Germinal center (tissue), 1 donor: Measurements from ENCODE around the gene LCN6.
"Not testable (repeated sequence)": the region's sequence is repeated elsewhere in the genome, so short reads cannot be mapped to it uniquely, and the experiment has no call there.

Experiments
- DNase-seq: peaks from one replicate; pipeline ENCODE4 v3.0.0; 2012; ENCODE audit warnings: mixed read lengths, low spot score

Gene LCN6, protein sequence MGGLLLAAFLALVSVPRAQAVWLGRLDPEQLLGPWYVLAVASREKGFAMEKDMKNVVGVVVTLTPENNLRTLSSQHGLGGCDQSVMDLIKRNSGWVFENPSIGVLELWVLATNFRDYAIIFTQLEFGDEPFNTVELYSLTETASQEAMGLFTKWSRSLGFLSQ

DNA sequence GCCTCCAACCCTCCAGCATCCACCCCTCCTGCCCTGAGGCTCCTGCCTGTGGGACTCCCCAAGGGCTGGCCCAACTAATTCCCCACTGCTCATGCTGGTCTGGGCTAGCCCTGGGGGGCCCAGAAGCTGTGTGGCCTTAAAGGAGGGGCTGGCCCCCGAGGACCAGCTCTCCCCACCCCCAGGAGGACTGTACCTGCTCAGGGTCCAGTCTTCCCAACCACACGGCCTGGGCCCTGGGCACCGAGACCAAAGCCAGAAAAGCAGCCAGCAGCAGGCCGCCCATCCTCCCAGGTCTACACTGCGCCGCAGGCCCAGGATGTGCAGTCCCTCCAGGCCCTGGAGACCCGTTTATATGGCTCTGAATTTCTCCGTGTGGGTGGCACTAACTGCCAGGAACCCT is at the start of gene LCN6:
Gene LCN6, minus strand, starts transcription at position 325 of the 400 bp plus-strand sequence. Its CDS starts 42 bp downstream, at position 283.
- DNase-seq: no peak

GRCh38 chr9:136796775-136797347 is 48.5 kb upstream of the LCN6 start:
- not testable (repeated sequence) for DNase-seq

DNA sequence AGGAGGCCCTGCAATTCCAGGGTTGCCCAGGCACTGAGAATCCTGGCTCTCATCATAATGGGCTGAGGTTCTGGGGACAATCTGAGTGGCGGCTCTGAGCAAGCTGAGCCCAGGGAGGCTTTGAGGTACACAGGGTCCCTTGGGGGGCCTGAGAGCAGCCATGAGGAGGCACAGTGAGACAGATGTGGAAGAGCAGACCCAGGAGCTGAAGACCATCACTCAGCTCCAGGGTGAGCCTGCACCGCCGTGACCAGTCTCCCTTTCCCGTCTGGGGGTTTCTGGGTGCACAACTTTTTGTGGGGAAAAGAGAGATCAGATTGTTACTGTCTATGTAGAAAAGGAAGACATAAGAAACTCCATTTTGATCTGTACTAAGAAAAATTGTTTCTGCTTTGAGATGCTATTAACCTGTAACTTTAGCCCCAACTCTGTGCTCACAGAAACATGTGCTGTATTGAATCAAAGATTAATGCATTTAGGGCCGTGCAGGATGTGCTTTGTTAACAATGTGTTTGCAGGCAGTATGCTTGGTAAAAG is 48.0 kb upstream of the LCN6 start, which contains the start of gene CCDC183:
Gene CCDC183, plus strand, starts transcription at position 101 of the 537 bp plus-strand sequence. Its CDS starts 60 bp downstream, at position 161.
- no peak for DNase-seq

- no peak for DNase-seq
Observed at GRCh38 chr9:136795000-136795348, 46.6 kb upstream of the LCN6 start.

GRCh38 chr9:136794281-136794999 is 46.1 kb upstream of the LCN6 start:
- no peak for DNase-seq

GRCh38 chr9:136793086-136793946 is 45.0 kb upstream of the LCN6 start:
- DNase-seq: no peak

DNA sequence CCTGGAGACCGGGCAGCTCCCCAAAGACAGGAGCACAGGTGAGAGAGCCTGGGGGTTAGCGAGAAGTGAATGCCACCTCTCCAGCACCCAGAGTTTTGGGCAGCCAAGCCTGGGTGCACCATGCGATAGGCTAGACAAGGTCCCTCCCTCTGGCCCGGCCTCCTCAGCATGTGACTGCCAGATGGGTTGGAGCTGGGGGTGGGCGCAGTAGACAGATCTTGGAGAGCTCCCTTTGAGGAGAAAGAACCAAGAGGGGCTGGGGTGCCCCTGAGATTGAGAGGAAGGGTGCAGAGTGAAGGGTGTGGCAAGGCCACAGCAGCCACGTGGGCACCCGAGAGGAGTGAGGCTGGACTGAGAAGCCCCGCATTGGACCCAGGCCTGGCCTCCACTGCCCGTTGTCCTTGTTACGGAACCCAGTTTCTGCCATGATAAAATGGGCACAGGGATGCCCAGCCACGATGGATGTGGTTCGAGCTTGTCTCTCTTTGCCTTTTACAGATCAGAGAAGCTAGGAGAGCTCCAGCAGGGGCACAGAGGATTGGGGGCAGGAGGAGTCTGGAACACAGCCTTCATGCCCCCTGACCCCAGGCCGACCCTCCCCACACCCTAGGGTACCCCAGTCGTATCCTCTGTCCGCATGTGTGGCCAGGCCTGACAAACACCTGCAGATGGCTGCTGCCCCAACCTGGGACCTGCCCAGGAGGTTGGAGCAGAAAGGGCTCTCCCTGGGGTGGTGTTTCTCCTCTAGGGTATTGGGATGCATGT is 44.2 kb upstream of the LCN6 start:
- no peak for DNase-seq

- peak; percentile 64 for DNase-seq
Observed at GRCh38 chr9:136791516-136792276, 43.4 kb upstream of the LCN6 start.

DNA sequence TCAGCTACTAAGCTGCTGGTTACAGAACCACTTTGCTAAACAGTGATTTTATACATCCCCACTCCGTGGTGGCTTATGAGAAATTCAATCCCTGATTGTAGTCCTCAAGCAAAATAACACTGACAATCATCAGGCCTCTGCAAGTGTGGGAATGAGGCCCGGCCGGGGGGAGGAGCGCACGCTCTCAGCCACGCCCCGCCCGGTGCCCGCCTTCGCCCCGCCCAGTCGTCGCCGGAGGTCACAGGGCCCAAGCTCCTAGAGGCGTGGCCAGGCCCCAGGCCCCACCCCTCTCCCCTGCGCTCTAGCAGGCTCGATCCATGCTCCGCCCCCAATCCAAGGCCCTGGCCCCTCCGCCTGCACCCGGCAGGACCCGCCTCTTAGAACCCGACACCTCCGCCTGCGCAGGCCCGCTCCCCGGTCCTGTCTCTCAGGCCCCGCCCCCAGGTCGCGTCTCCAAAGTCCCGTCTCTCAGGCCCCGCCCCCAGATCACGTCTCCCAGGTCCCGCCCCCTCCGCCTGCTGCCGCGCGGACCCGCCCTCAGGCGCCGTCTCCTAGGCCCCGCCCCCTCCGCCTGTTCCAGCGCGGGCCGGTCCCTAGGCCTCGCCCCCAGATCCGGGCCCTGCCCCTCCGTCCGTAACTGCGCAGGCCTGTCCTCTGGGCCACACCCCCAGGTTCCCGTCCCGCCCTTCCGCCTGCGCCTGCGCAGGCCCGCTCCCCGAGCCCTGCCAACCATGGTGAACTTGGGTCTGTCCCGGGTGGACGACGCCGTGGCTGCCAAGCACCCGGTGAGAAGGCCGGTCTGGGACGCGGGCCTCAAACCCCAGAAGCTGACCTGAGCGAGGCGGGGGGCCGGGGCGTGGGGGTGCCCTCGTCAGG is 42.6 kb upstream of the LCN6 start, which contains the start of gene TMEM141:
Gene TMEM141, plus strand, starts transcription at position 705 of the 876 bp plus-strand sequence. Its CDS starts 27 bp downstream, at position 732.
- peak; percentile 98 for DNase-seq

DNA sequence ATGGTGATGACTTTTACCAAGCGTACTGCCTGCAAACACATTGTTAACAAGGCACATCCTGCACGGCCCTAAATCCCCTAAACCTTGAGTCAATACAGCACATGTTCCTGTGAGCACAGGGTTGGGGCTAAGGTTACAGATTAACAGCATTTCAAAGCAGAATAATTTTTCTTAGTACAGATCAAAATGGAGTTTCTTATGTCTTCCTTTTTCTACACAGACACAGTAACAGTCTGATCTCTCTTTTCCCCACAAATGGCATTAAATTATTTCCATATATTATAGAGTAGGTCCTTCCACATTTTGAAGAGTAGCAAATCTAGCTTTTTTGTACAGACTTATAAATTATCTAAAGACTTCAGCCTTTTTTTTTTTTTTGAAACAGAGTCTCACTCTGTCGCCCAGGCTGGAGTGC is 41.2 kb upstream of the LCN6 start:
- no peak for DNase-seq

- DNase-seq: not testable (repeated sequence)
Observed at GRCh38 chr9:136788644-136789522, 40.6 kb upstream of the LCN6 start.

DNA sequence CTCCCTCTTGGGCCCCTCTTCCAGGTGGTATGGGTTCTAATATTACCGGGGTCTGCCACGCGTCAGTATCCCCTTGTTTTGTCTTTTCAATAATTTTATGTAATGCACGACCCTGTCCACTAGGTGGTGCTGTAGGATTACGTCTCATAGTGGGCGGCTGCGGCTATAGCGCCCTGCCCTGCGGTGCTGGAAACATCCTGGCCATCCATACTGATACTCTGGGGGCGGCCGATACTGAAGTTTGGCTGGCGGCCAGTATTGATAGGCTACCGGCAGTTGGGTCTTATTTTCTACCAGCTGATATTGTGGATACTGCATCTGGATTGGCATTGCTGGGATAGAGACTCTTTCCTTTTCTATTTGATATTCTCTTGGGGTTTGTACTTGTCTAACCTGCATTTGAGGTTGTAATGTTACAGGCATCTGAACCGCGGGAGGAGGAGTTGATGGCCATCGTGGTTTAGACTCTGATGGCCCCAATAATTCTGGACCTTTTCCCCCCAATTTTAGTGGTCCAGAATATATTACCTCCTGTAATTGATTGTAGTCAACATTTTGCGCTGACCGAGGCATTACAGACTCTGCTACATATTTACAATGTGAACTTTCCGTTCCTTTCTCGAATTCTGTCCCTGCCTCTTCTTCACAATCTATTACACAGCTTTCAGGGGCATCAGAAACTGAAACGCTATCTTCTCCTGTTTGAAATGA is 39.5 kb upstream of the LCN6 start:
- DNase-seq: peak; percentile 67

DNA sequence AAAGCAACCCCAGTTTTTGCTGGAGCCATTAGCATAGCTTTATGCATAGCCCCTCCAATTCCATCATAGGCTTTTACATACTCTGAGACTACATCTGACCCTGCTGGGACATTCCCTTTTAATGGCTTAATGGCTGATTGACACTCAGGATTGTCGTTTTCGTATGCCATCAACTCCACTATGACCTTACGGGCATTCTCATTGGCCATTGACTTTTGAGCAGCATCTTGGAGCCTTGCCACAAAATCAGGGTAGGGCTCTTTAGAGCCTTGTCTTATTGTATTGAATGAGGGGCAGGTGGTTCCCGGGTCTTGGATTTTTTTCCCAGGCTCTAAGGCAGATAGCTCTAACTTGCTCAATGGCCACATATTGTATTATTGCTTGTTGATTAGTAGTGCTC is 38.7 kb upstream of the LCN6 start:
- not testable (repeated sequence) for DNase-seq

DNA sequence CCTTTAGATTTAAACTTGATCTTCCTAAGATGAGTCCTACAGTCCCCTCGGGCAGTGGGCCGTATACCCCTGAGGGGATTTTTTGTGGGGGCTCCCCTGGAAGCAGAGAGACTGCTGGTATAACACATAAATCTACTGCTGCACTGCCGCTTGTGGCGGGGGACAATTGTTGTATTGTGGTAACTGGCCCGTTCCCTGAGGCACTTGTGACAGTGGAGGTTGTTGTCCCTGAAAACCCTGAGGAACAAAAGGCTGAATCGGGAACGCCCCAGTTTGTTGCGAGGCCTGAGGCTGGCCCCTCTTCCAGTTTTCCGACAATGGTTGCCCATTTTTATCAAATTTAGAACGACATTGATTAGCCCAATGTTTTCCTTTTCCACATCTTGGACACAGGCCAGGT is 38.1 kb upstream of the LCN6 start:
- no peak for DNase-seq

- DNase-seq: not testable (repeated sequence)
Observed at GRCh38 chr9:136785565-136786355, 37.4 kb upstream of the LCN6 start.

DNA sequence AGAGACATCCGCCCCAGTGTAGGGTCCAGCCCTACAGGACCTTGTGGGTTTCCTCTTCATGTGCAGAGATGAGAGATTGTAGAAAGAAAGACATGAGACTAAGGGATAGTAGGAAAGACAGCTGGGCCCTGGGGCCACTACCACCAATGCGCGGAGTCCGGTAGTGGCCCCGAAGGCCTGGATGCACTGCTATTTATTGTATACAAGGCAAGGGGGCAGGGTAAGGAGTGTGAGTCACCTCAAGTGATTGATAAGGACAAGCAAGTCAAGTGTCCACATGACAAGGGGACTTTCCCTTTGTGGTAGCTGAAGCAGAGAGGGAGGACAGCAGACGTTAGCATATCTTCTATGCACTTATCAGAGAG is 36.7 kb upstream of the LCN6 start:
- no peak for DNase-seq
